Measurements from ENCODE around the gene AJM1.
A peak's percentile ranks its signal among the peaks of the same experiment; 100 is the strongest.

Gene AJM1

DNA sequence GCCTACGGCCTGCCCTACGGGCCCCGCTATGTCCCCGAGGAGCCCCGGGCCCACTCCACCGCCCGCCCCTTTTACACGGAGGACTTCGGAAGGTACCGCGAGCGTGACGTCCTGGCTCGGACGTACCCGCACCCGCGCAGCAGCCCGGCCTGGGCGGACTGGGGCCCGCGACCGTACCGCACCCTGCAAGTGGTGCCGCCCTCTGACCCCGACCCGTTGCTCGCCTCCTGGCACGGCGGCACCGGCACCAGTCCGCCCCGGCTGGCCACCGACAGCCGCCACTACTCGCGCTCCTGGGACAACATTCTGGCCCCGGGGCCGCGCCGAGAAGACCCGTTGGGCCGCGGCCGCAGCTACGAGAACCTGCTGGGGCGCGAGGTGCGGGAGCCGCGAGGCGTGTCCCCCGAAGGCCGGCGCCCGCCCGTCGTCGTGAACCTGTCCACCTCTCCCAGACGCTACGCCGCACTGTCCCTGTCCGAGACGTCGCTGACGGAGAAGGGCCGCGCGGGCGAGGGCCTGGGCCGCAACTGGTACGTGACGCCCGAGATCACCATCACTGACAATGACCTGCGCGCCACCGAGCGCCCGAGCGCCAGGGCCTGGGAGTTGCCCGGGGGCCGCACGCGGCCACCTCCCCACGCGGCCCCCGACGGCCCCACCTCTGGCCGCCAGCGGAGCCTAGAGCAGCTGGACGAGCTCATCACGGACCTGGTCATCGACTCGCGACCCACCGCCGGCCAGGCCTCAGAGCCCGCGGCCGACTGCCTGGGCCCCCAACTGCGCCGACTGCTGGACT is 3.4 kb downstream of the AJM1 start:
- no peak for DNase-seq

DNA sequence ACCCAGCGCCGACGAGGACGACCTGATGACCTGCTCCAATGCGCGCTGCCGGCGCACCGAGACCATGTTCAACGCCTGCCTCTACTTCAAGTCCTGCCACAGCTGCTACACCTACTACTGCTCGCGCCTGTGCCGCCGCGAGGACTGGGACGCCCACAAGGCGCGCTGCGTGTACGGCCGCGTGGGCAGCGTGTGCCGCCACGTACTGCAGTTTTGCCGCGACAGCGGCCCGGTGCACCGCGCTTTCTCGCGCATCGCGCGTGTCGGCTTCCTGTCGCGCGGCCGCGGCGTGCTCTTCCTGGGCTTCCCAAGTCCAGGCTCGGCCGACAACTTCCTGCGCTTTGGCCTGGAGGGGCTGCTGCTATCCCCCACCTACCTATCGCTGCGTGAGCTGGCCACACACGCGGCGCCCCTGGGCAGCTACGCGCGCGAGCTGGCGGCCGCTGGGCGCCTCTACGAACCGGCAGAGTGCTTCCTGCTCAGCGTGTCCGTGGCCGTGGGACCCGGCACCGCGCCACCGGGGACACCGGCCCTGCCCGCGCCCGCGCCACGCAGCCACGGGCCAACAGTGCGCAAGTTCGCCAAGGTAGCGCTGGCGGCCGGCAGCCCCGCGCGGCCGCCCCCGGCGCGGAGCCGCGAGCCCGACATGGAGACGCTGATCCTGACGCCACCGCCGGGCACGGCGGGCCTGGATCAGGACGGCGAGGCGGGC is 4.3 kb downstream of the AJM1 start:
- no peak for DNase-seq

DNA sequence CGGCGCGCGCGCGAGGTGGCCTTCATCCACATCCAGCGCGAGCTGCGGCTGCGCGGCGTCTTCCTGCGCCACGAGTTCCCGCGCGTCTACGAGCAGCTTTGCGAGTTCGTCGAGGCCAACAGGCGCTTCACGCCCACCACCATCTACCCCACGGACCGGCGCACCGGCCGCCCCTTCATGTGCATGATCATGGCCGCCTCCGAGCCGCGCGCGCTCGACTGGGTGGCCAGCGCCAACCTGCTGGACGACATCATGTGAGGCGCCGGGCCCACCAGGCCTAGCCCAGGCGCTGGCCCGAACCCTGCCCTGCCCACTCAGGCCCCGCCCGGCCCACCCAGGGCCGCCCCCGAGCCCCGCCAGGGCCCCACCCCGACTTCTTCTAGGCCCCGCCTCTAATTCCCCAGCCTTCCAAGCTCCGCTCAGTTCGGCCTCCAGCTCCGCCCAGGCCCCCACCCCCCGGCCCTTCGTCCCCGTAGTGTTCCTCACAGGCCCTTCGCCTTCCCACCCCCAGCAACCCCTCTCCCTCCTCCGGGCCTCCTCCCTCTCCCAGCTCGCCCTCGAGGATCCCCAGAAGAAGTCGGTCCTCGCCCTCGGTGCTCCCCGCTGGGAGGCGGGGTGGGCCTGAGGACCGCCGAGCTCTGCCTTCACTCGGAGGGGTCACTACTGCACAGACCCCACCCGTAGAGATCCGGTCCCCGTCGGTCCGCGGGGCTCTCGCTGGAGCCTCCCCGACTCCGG is 5.0 kb downstream of the AJM1 start:
- no peak for DNase-seq

DNA sequence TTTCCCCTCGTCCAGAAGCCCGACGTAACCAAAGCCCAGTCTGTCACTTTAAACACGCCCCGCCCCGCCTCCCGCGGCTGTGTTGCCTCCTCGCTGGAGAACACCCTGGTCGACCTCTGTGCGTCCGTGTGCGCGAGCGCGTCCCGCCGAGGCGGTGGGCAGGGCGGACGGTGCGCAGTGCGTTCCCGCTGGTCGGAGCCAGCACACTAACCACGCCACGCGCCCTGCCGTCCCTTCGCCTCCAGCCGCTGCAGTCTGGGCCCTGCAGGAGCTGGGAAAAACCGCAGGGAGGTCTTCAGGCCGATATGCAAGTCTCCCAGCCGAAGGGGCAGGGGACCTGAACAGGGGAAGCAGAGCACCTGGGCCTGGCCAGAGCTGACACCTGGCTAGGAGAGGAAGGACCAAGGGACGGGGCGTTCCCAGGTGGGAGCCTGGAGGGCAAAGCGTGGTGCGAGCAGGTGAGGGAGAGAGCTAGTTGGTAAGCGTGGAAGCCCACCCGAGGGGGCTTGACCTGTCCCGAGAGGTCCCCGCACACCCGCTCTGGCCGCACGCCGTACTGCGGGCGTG is 5.6 kb downstream of the AJM1 start:
- peak; percentile 54 to 61 for DNase-seq

DNA sequence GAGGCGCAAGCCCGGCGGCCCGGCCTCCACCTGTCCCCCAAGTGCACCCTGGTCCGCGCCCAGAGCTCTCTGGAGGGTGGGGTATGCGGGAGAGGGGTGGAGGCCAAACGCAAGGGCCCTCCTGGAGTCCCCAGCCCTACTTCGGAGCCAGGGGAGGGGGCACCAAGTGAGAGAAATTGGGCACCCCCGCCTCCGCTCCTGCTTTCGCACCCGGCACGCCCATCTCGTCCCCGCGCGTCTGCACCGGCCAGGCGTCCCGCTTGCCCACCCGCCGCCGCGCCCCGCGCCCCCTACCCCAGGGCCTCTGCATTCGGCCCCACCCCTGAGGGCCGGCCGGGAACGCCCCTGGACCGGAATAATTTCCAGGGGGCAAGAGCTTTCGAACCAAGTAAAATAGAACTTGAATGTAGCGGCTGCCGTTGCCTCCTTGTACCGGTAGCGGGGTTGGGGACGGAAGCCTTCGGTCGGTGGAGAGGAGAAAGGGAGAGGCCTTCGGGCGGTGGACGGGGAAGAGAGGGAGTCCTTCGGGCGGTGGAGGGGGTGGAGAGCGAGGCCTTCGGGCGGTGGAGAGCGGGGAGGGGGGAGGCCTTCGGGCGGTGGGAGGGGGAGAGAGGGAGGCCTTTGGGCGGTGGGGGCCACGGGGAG is 6.2 kb downstream of the AJM1 start:
- DNase-seq, result peak; percentile 58 to 68

DNA sequence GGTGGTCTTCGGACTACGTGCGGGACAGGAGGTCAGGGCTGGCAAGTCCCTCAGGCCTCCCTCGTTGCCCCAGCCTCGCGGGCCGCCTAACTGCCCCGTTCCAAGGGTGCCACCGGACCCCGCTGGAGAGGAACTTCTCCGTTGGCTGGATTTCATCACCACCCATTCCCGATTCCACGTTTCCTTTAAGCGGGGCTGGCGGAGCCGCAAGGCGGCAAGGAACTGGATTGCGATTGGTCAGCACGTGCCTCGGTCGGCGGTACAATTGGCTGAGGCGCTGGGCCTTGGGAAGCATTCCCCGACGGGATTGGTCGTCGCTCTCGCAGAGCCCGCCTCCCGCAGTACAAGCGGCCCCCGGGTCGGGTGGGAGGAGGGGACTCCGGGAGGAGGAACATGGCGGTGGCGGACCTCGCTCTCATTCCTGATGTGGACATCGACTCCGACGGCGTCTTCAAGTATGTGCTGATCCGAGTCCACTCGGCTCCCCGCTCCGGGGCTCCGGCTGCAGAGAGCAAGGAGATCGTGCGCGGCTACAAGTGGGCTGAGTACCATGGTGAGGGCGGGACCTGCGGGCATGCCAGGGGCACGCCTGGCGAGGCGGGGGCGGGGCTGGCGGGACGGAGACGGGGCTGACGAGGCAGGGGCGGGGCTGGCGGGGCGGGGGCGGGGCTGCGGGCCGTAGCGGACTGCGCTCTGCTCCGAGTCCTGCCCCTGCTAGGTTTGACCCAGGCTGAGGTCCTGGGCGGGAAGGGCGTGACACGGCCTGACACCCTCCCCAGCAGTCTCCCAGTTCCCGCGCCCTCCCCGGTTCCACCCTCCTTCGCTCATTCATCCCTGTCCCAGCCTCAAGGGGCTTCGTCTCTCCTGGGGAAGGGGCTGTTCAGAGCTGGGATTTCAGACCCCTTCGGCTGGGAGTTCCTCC is 7.0 kb downstream of the AJM1 start, which contains the start of gene PHPT1:
Gene PHPT1 (plus strand): TSS at position 372 of the 922 bp plus-strand sequence. CDS start 22 bp downstream, at position 394.
- DNase-seq, result peak; percentile 98 to 99

DNA sequence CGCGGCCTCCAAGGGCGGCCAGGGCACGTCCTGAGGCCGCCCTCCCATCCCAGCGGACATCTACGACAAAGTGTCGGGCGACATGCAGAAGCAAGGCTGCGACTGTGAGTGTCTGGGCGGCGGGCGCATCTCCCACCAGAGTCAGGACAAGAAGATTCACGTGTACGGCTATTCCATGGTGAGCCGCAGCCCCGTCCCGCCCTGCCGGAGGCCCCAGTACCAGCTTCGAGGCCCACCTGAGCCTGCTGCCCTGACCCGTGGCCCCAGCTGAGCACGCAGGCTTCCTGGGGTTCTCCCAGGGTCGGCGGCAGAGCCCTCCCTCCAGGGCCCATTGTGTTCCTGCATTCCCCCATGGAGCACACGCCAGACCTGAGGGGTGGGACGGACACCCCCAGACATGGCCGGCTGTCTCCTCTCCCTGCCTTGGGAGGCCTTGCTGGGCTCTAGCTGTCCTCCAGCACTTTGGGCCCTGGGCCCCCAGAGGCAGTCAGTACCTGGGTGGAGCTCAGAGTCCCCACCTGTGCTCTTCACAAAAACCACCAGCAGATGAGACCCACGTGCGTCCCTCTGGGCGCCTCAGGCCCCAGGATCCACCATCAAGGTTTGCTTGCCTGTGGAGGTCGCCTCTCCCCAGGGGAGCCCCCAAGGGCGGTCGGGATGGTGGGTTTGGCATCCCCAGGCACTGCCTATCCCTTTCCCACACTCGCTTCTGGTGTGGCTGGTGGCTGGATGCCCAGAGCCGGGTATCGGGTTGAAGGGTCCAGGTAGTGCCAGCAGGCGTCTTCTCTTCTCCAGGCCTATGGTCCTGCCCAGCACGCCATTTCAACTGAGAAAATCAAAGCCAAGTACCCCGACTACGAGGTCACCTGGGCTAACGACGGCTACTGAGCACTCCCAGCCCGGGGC is 7.9 kb downstream of the AJM1 start:
- DNase-seq, result no peak

DNA sequence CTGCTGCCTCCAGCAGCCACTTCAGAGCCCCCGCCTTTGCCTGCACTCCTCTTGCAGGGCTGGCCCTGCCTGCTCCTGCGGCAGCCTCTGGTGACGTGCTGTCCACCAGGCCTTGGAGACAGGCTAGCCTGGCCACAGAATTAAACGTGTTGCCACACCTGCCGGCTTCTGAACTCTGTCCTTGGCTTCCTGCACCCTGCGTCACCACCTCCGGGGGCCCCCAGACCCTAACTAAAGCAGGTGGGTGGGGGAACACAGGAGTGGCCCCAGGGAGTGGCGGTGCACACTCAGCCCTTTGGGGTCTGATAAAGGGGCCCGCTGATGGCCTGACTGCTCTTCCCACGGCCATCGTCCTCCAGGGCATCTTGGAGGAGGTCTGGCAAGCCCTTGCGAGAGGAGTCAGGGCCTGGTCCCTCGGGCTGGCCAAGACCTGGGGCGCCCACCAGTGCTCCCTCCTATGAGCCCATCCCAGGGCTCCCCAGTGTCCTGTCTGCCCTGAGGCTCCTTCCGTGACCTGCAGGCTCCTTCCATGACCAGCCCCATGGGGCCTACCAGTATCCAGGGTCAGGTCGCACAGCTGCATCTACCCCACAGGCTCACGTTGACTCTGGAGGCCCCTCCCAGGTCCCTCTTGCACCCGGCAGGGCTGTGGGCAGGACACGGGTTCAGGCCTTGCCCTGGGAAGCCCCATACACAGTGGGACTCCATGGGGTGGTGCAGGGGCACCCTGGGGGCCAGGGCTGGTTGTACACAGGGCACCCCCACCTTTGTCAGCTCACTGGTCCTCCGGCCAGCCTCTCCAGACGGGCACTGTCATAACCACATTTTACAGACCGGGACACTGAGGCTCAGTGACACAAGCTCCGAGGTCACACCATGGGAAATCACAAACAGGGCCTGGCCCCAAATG is 8.8 kb downstream of the AJM1 start:
- no peak for DNase-seq

DNA sequence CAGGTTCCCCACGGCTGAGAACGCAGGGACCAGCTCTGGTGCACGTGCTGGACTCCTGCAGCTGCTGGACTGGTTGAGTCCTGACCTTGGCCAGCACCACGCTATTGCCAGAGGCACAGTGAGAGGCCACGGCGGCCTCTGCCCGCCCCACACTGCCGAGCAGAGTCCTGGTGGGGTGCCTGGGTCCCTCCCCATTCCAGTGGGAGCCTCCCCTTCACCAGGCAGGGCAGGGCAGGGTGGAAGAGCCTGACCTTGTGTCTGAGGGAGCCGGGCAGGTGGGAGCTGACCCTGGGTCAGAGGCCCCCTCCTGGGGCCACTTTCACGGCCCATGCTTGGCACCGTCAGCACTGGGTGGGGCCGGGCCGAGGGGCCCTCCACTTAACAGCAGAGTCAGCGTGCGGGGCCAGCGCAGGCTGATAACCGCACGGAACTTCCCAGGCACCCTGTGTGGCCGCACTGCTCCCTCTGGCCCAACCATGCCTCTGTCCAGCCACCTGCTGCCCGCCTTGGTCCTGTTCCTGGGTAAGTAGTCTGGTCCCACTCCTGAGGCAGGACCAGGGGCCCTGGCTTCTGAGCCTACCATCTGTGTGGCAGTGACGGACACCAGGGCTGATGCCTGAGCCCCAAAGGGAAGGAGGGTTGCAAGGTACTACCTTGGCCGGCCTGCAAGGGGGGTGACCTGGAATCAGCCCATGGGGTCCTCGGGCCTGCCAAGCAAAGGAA is 9.8 kb downstream of the AJM1 start, which contains the start of gene MAMDC4:
Gene MAMDC4 (plus strand): TSS at position 406 of the 723 bp plus-strand sequence. CDS start 71 bp downstream, at position 477.
- DNase-seq, result no peak

DNA sequence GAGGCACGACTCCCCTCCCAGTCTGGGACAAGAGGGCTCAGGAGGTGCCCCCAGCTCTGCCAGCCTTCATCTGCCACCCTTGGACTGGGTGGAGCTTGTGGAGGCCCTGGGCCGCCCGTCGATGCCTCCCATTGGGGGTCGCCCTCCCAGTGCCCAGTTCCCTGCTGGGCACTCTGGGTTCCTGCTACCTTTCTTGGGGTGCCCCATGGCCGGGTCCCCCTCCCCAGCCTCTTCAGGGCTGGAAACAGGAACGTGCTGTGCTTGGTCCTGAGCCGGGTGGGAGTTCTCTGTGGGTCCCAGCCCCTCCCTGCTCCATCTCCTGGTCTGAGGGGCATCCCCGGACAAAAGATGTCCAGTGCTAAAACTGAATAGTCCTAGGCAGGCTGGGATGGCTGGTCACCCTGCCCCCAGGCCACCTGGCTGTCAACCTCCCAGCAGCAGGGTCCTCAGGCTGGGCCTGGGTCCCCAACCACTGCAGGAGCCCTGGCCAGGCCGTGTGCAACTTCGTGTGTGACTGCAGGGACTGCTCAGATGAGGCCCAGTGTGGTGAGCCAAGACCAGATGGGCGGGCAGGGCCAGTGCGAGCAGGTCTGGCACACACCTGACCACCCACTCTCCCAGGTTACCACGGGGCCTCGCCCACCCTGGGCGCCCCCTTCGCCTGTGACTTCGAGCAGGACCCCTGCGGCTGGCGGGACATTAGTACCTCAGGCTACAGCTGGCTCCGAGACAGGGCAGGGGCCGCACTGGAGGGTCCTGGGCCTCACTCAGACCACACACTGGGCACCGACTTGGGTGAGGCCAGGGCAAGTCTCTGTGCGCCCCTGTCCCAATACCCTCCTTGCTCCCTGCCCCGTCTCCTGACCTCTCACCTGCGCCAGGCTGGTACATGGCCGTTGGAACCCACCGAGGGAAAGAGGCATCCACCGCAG is 10.7 kb downstream of the AJM1 start:
- no peak for DNase-seq

DNA sequence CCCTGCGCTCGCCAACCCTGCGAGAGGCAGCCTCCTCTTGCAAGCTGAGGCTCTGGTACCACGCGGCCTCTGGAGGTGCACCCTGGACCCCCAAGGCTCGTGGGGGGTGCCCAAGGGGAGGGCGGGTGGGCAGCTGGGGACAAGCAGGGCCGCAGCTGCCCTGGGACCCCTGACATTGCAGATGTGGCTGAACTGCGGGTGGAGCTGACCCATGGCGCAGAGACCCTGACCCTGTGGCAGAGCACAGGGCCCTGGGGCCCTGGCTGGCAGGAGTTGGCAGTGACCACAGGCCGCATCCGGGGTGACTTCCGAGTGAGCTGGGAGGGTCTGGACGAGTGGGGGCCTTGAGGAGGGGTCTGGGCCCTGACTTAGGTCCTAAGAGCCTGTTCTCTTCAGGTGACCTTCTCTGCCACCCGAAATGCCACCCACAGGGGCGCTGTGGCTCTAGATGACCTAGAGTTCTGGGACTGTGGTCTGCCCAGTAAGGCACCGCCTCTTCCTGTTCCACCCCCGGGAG is 11.4 kb downstream of the AJM1 start:
- DNase-seq, result no peak

DNA sequence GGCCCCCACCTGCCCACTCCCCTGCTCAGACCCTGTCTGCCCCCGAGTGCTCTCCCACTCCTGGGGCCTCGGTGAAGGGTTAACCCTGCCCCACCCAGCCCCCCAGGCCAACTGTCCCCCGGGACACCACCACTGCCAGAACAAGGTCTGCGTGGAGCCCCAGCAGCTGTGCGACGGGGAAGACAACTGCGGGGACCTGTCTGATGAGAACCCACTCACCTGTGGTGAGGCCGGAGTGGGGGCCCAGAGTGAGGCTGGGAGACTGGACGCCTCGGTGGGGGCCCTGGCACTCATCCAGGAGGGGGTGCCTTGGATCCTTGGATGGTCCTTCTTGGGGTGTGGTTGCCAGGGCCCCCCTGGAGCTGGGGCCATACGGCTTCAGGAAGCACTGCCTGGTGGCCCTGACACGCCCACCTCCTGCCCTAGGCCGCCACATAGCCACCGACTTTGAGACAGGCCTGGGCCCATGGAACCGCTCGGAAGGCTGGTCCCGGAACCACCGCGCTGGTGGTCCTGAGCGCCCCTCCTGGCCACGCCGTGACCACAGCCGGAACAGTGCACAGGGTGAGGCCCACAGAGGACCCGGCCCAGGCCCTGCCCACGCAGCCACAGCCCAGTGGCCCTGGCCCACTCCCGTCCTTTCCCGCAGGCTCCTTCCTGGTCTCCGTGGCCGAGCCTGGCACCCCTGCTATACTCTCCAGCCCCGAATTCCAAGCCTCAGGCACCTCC is 12.0 kb downstream of the AJM1 start:
- no peak for DNase-seq

DNA sequence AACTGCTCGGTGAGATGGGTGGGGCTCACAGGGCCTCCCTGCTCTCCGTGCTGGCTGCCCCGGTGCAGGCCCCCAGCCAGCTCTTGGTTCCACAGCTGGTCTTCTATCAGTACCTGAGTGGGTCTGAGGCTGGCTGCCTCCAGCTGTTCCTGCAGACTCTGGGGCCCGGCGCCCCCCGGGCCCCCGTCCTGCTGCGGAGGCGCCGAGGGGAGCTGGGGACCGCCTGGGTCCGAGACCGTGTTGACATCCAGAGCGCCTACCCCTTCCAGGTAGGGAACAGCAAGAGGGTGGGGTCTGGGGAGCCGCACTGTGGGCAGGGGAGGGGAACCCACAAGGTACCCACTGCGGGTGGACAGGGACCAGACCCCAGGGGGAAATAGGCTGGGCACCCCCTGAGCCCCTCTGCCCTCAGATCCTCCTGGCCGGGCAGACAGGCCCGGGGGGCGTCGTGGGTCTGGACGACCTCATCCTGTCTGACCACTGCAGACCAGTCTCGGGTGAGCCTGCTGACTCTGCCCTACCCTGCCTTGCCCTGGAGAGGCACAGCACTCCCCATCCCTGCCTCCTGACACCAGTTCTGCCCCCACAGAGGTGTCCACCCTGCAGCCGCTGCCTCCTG is 12.7 kb downstream of the AJM1 start:
- no peak for DNase-seq

DNA sequence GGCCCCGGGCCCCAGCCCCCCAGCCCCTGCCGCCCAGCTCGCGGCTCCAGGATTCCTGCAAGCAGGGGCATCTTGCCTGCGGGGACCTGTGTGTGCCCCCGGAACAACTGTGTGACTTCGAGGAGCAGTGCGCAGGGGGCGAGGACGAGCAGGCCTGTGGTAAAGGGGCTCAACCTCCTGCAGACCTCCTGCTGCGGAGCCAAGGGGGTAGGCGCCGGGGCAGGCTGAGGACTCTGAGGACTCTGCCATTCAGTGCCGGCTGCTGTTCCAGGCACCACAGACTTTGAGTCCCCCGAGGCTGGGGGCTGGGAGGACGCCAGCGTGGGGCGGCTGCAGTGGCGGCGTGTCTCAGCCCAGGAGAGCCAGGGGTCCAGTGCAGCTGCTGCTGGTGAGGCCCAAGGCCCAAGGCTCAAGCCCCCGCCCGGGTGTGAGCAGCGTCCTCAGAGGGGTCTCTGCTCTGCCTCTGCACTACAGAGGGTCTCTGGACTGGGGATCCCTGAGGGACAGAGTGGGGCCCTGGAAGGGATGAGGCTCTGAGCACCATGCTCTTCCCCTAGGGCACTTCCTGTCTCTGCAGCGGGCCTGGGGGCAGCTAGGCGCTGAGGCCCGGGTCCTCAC is 13.3 kb downstream of the AJM1 start:
- no peak for DNase-seq

DNA sequence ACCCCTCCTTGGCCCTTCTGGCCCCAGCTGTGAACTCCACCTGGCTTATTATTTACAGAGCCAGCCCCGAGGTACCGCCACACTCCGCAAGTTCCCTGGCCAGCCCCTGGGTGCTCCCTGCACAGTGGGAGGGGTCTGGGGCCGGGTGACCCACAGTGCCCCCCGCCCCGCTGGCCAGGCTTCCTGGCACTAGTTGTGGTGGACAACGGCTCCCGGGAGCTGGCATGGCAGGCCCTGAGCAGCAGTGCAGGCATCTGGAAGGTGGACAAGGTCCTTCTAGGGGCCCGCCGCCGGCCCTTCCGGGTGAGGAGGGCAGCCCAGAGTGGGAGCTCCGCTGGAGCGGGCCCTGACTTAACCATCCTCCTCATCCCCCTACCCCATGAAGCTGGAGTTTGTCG is 13.8 kb downstream of the AJM1 start:
- no peak for DNase-seq
